ENCODE results near the gene AXIN1. TPM values are rescaled to one million over a fixed set of nuclear protein-coding genes. Genes with fewer than 3 reads are reported as not detected.

Gene AXIN1
- total RNA-seq, 1 donor from 2014 or later, result 49.0 TPM

DNA sequence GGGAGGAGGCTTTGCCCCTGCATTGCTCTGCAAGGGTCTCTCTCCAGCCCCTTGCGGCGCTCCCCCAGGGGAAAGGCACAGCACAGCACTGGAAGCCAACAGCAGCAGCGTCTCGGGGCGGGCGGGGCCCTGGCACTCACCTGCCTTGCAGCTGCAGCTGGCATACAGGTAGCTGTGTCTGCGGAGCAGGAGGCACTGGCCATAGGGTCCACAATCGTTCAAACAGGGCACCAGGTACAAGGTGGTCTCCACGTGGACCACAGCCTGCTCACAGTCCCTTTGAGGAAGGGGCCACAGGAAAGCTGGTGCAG, 22.0 kb upstream of the AXIN1 start:
- H3K4me3 ChIP-seq (ENCODE audit: low read depth, low read length), result no peak overlapping the region
- no peaks in the 10 kb centered on the region for H3K27me3 ChIP-seq (ENCODE audit: control insufficient read depth, insufficient read depth, low read length)
- TF ChIP-seq, protein P1, sequence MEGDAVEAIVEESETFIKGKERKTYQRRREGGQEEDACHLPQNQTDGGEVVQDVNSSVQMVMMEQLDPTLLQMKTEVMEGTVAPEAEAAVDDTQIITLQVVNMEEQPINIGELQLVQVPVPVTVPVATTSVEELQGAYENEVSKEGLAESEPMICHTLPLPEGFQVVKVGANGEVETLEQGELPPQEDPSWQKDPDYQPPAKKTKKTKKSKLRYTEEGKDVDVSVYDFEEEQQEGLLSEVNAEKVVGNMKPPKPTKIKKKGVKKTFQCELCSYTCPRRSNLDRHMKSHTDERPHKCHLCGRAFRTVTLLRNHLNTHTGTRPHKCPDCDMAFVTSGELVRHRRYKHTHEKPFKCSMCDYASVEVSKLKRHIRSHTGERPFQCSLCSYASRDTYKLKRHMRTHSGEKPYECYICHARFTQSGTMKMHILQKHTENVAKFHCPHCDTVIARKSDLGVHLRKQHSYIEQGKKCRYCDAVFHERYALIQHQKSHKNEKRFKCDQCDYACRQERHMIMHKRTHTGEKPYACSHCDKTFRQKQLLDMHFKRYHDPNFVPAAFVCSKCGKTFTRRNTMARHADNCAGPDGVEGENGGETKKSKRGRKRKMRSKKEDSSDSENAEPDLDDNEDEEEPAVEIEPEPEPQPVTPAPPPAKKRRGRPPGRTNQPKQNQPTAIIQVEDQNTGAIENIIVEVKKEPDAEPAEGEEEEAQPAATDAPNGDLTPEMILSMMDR (IDR thresholded peaks at IDR 0.05; ENCODE audit: insufficient read depth, low read length, severe bottlenecking), result no peak
- DNase-seq (ENCODE audit: low read depth), result no peak
- no peak for FAIRE-seq
- H3K36me3 ChIP-seq (ENCODE audit: control insufficient read depth, insufficient read depth, low read length), result peaks cover 11% of the 10 kb centered on the region

DNA sequence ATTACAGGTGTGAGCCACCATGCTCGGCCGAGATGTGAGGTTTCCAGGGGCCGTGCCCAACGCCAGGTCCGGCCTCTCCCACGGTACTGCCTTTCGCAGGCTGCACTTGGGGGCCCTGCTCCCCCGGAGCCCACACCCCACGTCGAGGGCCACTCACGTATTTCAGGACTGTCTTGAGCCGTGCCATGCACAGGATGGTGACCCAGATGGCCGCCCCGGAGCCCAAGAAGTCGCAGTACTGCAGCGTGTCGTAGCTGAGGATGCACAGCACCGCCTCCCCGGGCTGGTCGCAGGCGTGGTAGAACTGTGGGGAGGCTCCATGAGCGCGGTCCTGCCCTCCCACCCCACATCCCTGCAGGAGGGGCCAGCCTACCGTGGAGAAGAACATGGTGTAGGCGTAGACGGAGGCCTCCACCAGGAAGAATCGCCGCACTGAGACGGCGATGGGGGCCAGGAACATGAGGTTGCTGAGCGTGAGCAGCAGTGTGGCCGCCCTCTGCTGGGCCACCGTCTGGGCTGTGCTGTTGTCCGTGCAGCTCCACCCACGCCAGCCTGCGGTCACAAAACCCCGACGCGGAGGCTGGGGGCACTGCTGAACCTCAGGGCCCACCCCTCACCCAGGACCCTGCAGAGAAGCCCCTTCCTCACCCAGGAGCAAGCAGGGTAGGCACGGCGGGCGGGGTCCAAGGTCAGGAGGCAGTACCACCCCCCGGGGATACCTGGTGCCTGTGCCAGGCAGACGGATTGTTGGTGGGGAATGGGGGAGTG, 21.5 kb upstream of the AXIN1 start:
- Histone ChIP-seq H3K36me3 (ENCODE audit: control insufficient read depth, insufficient read depth, low read length) (peaks cover 11% of the 10 kb centered on the region), H3K4me3 (ENCODE audit: low read depth, low read length) (no peak overlapping the region), H3K27me3 (ENCODE audit: control insufficient read depth, insufficient read depth, low read length) (no peaks in the 10 kb centered on the region)
- TF ChIP-seq, protein P1 (IDR thresholded peaks at IDR 0.05; ENCODE audit: insufficient read depth, low read length, severe bottlenecking), result no peak
- DNase-seq (ENCODE audit: low read depth) (no peak), FAIRE-seq (no peak)

DNA sequence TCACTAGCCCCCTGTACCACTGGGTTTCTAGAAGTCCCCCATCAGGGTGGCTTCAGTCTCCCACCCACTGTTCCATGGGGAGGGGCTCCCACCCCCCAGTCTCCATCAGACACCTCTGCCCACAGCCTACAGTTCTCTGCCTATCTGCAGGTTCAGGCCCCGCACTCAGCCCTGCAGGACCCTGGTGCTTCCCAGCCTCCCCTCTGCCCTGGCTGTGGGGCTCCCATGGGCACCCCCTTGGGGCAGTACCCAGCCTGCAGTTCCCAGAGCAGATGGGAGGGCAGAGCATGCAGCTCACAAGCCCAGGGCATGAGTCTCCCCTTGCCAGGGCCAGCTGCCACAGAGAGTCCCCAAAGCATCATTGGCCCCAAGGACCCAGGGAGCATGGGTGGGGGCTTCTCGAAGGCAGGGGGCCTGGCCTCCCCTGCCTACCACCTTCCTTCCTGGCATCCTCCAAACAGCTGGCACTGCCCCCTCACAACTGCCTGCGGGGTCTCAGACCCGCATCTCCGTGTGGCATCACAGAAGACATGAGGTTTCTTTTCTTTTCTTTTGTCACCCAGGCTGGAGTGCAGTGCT, 20.6 kb upstream of the AXIN1 start:
- FAIRE-seq (no peak), DNase-seq (ENCODE audit: low read depth) (no peak)
- H3K36me3 ChIP-seq (ENCODE audit: control insufficient read depth, insufficient read depth, low read length), result peaks cover 11% of the 10 kb centered on the region

DNA sequence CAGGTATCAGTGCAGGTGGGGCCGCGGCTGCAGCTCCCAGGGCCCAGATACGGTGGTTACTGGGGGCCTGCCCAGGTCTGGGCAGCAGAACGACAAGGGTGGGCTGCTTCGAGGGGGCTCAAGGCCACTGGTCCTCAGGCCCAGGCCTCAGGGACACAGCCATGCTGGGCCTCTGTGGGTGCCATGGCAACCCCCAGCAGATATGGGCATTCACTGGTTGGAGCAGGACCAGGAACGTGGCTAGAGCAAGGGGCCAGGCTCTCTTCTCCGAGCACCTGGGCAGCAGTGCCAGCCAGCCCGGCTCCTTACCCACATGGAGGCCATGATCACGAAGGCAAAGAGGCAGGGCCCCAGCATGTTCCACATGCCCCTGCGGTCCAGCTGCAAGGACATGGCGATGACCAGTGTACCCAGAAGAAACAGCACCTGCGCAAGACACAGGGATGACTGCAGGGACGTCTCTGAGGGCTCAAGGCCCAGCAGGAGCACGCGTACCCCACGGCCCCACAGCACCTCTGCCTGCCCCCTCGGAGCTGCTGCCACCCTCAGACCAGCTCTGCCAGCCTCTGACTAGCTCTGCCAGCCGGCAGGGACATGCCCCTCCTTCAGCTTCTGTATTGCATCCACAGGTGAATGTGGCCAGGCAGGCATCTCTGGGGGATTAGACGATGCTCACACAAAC, 19.9 kb upstream of the AXIN1 start:
- Histone ChIP-seq H3K36me3 (ENCODE audit: control insufficient read depth, insufficient read depth, low read length) (peaks cover 12% of the 10 kb centered on the region), H3K27me3 (ENCODE audit: control insufficient read depth, insufficient read depth, low read length) (no peaks in the 10 kb centered on the region), H3K4me3 (ENCODE audit: low read depth, low read length) (no peak overlapping the region)
- DNase-seq (ENCODE audit: low read depth), result no peak
- TF ChIP-seq, protein P1 (IDR thresholded peaks at IDR 0.05; ENCODE audit: insufficient read depth, low read length, severe bottlenecking), result no peak
- FAIRE-seq, result peak; percentile 23

More for the DNA sequence above, 20.6 kb upstream of the AXIN1 start:
- TF ChIP-seq, protein P1 (IDR thresholded peaks at IDR 0.05; ENCODE audit: insufficient read depth, low read length, severe bottlenecking), result no peak
- Histone ChIP-seq H3K4me3 (ENCODE audit: low read depth, low read length) (no peak overlapping the region), H3K27me3 (ENCODE audit: control insufficient read depth, insufficient read depth, low read length) (no peaks in the 10 kb centered on the region)

DNA sequence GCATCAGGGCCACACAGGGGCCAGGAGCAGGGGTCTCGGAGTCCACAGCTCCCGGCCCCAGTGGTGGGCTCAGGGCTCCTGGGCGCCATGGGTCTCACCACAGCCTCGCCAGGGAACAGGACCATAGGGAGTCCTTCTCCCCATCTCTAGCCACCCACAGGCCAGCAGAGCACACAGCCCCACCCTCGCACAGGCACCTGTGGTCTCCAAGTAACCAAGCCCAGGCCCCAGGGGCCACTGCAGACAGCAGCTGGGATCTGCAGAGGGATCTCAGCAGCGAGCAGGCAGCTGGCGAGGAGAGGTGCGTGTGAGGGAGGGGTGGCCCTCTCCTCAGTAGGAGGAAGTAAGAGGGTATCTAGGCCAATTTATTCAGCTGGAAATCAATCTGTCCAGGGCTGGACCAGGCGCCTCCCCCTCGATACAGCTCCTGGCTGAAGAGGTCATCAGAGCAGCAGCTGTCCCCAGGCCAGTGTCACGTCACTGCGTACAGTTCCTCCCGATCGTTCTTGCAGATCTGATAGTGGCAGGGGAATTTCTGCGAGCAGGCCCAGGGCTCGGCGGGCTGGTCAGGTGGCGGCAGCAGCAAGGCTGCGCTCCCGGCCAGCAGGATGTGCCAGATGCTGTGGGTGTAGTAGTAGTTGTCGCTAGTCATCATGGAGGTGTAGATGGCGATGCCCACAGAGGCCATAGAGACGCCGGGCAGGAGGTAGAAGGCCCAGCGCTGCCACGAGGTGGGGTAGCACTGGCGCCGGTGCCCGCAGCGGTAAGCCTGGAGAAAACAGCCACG, 19.2 kb upstream of the AXIN1 start:
- no peaks in the 10 kb centered on the region for H3K27me3 ChIP-seq (ENCODE audit: control insufficient read depth, insufficient read depth, low read length)
- no peak overlapping the region for H3K4me3 ChIP-seq (ENCODE audit: low read depth, low read length)
- FAIRE-seq (no peak), DNase-seq (ENCODE audit: low read depth) (no peak)
- peaks cover 11% of the 10 kb centered on the region for H3K36me3 ChIP-seq (ENCODE audit: control insufficient read depth, insufficient read depth, low read length)
- TF ChIP-seq, protein P1 (IDR thresholded peaks at IDR 0.05; ENCODE audit: insufficient read depth, low read length, severe bottlenecking), result no peak
